H1 (cell line): ENCODE measurements around the gene NECTIN2.

Experiments
- POLR2A ChIP-seq, 2 experiments: IDR thresholded peaks; 1 replicate in 1 of 2; 2 replicates in 1 of 2; pipeline ENCODE4 v1.6.1; 2011; ENCODE audit warnings: low read depth in 2 of 2, low read length in 2 of 2, mild to moderate bottlenecking in 2 of 2; ENCODE audit errors: control extremely low read depth in 1 of 2
- USF2 ChIP-seq: IDR thresholded peaks from 2 replicates; pipeline ENCODE4 v1.6.1; 2011; ENCODE audit warnings: low read length, improper control_type of control experiment

- no peak for TF ChIP-seq USF2
- TF ChIP-seq POLR2A (IDR thresholded peaks at IDR 0.05; ENCODE audit: control extremely low read depth in 1 of 2, low read depth in 2 of 2, low read length in 2 of 2) = no peak
Measured at GRCh38 chr19:44857837-44858236, 11.7 kb downstream of the NECTIN2 start.
